WI38 (cell line): ENCODE data around the gene POP4.

ENCODE experiments used
- H3K4me3 ChIP-seq: 2 replicates; pipeline ENCODE4 v1.5.1; 2011; ENCODE audit warnings: low read depth, mild to moderate bottlenecking, control low read depth, low read length
- TF ChIP-seq, protein P1 (sequence below): IDR thresholded peaks from 2 replicates; pipeline ENCODE4 v1.5.1; 2012; ENCODE audit warnings: low read depth, mild to moderate bottlenecking, control low read depth, low read length

Gene POP4

DNA sequence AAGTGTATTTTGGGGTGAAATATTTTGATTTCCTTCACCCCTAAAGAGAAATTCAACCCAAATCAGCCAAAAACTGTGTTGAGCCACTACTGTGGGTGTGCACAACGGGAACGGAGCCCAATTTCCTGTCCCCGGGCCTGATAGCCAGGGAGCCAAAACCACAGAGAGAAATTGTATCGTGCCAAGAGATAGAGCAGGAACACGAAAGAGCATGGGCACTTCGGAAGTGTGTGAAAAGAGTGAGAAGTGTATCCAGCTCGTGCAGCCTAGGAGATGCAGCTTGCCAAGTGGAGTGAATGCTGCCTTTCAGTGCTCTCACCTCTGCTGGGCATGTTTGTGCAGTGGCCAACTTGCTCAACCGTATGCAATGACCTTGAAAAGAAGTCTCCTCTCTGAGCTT is 39.8 kb downstream of the POP4 start:
- H3K4me3 ChIP-seq = no peak overlapping the region
- TF ChIP-seq, protein P1, sequence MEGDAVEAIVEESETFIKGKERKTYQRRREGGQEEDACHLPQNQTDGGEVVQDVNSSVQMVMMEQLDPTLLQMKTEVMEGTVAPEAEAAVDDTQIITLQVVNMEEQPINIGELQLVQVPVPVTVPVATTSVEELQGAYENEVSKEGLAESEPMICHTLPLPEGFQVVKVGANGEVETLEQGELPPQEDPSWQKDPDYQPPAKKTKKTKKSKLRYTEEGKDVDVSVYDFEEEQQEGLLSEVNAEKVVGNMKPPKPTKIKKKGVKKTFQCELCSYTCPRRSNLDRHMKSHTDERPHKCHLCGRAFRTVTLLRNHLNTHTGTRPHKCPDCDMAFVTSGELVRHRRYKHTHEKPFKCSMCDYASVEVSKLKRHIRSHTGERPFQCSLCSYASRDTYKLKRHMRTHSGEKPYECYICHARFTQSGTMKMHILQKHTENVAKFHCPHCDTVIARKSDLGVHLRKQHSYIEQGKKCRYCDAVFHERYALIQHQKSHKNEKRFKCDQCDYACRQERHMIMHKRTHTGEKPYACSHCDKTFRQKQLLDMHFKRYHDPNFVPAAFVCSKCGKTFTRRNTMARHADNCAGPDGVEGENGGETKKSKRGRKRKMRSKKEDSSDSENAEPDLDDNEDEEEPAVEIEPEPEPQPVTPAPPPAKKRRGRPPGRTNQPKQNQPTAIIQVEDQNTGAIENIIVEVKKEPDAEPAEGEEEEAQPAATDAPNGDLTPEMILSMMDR = no peak

DNA sequence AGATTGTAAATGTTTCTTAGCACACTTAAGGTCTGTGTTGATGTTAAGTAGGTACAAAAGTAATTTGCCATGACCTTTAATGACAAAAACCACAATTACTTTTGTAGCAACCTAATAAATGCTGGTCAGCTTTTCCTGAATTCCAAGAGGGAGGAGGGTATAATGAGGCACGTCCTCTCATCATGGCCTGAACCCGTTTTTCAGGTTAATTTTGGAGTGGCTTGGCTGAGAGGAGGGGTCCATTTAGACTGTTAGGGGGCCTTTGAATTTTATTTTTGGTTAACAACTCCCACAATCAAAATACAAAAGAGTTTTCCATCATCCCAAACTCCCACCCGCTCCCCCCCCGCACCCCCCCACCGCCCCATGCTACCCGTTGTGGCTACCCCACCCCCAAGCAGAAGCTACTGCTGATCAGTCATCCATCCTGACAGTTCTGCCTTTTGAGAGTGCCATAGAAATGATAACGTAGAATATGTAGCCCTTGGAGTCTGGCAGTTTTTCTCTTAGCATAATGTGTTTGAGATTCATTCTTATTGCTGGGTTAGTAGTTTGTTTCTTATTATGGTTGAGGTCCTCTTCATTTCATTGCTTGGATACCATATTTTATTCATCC is 44.8 kb downstream of the POP4 start:
- TF ChIP-seq, protein P1 = no peak
- H3K4me3 ChIP-seq = no peak overlapping the region

GRCh38 chr19:29651622-29652394 is 45.7 kb downstream of the POP4 start:
- no peak overlapping the region for H3K4me3 ChIP-seq
- TF ChIP-seq, protein P1 = no peak

GRCh38 chr19:29653398-29653797 is 47.3 kb downstream of the POP4 start:
- no peak overlapping the region for H3K4me3 ChIP-seq
- TF ChIP-seq, protein P1 = no peak

- TF ChIP-seq, protein P1 = no peak
- no peak overlapping the region for H3K4me3 ChIP-seq
Observed at GRCh38 chr19:29655648-29656335, 49.7 kb downstream of the POP4 start.

DNA sequence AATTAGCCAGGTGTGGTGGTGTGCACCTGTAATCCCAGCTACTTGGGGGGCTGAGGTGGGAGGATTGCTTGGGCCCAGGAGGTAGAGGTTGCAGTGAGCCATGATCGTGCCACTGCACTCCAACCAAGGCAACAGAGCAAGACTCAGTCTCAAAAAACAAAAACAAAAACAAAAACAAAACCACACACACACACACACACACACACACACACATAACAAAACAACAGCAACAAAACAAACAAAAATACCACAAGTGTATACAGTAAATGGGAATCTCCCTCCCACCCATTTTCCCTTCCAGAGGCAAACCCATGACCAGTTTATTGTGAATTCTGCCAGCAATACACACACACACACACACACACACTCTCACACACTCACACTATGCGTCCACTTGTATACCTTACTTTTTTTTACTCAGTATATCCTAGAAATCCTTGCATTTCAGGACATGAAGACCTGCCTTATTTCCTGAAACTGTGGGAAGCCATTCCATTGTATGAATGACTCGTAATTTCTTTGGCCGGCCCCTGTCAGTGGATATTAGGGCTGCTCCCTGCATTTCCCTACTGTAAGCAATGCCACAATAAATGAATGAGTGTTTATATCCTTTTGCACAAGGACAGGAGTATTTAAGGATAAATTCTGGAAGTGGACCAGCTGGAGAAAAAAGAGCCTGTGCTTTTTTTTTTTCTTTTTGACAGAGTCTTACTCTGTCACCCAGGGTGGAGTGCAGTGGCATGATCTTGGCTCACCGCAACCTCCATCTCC is 52.3 kb downstream of the POP4 start:
- TF ChIP-seq, protein P1 = no peak
- no peak overlapping the region for H3K4me3 ChIP-seq
